ENCODE results near the gene BAZ2B. TPM values are rescaled to one million over a fixed set of nuclear protein-coding genes. Genes with fewer than 3 reads are reported as not detected.
A peak's percentile ranks its signal among the peaks of the same experiment; 100 is the strongest.

The BAZ2B gene
- total RNA-seq (100 to 1,000 TPM in 3 of 7 donors, 10 to 100 TPM in 4; 75.4 to 158 (median 95.7) TPM), polyA plus RNA-seq (1 to 10 TPM; 5.6 to 8.6 (median 7.1) TPM)
- long read RNA-seq, donor 1, partial matches to known transcripts = 8 of 8 reads
- long read RNA-seq, donor 1, other reads (novel, unspliced or antisense) = 0 of 8 reads
- long read RNA-seq, donor 2 = 0 reads

- peaks cover 0 to 76% (median 29%) of the 10 kb centered on the region in 6 donors for H3K4me1 ChIP-seq
- no peak for TF ChIP-seq POLR2A (IDR thresholded peaks at IDR 0.05)
- no peak for TF ChIP-seq CTCF (IDR thresholded peaks at IDR 0.05 in 8 of 11, conservative IDR thresholded peaks at IDR 0.05 in 3 of 11)
- peak in 1 of 3 donors; percentile 45 for TF ChIP-seq POLR2AphosphoS5 (IDR thresholded peaks at IDR 0.05)
- no peaks in the 10 kb centered on the region for H3K9me3 ChIP-seq
- peak within 1 kb of the TSS; percentile 76 to 98 (median 96) for H3K27ac ChIP-seq
- no peak for DNase-seq
- peaks cover 0 to 8% (median 0%) of the 10 kb centered on the region in 7 donors for H3K27me3 ChIP-seq (replicated peaks in 1 of 7)
- intact Hi-C loops (cut with DNase I; ENCODE audit: low total_unique reads) = no loop called here
- no peaks in the 10 kb centered on the region for H3K36me3 ChIP-seq
- peak within 1 kb of the TSS; percentile 47 to 77 (median 57) for H3K4me3 ChIP-seq
- WGBS, 5 donors = 3 to 12% (median 6%) methylated on average over 6 of the region's 6 CpGs
These were observed at the start of gene BAZ2B for GRCh38 chr2:159616286-159616701. Gene BAZ2B, minus strand, starts transcription at chr2:159616548. Its CDS starts 137,829 bp downstream, at chr2:159478719.

GRCh38 chr2:159661286-159661685 lies 44.9 kb upstream of the BAZ2B start:
- Histone ChIP-seq H3K27ac (no peak overlapping the region), H3K36me3 (peaks cover 0 to under 1% (median 0%) of the 10 kb centered on the region in 6 donors), H3K27me3 (replicated peaks in 1 of 7) (no peaks in the 10 kb centered on the region), H3K4me1 (no peaks in the 10 kb centered on the region), H3K4me3 (no peak overlapping the region), H3K9me3 (peaks cover 0 to 13% (median 4%) of the 10 kb centered on the region in 8 donors)
- intact Hi-C loops (cut with DNase I; ENCODE audit: low total_unique reads) = no loop called here
- TF ChIP-seq POLR2A (IDR thresholded peaks at IDR 0.05) (no peak), POLR2AphosphoS5 (IDR thresholded peaks at IDR 0.05) (no peak), CTCF (IDR thresholded peaks at IDR 0.05 in 8 of 11, conservative IDR thresholded peaks at IDR 0.05 in 3 of 11) (no peak)
- DNase-seq = no peak

GRCh38 chr2:159658881-159659873 lies 42.8 kb upstream of the BAZ2B start:
- H3K4me1 ChIP-seq = no peaks in the 10 kb centered on the region
- H3K27me3 ChIP-seq (replicated peaks in 1 of 7) = no peaks in the 10 kb centered on the region
- intact Hi-C loops (cut with DNase I; ENCODE audit: low total_unique reads) = no loop called here
- no peak for TF ChIP-seq CTCF (IDR thresholded peaks at IDR 0.05 in 8 of 11, conservative IDR thresholded peaks at IDR 0.05 in 3 of 11)
- peak in 1 of 3 donors; percentile 16 for TF ChIP-seq POLR2AphosphoS5 (IDR thresholded peaks at IDR 0.05)
- no peak for TF ChIP-seq POLR2A (IDR thresholded peaks at IDR 0.05)
- no peaks in the 10 kb centered on the region for H3K36me3 ChIP-seq
- peaks cover 0 to 31% (median 24%) of the 10 kb centered on the region in 8 donors for H3K9me3 ChIP-seq
- no peak for DNase-seq
- peak overlapping the region in 2 of 8 donors; percentile 22 for H3K27ac ChIP-seq
- WGBS, 5 donors = 65 to 90% (median 74%) methylated on average over 6 of the region's 6 CpGs
- no peak overlapping the region for H3K4me3 ChIP-seq

GRCh38 chr2:159653962-159654361 lies 37.6 kb upstream of the BAZ2B start:
- no peak overlapping the region for H3K27ac ChIP-seq
- peaks cover 0 to 31% (median 25%) of the 10 kb centered on the region in 8 donors for H3K9me3 ChIP-seq
- WGBS, 5 donors = 71 to 96% (median 87%) methylated on average over 2 of the region's 2 CpGs
- TF ChIP-seq POLR2AphosphoS5 (IDR thresholded peaks at IDR 0.05) (no peak), CTCF (IDR thresholded peaks at IDR 0.05 in 8 of 11, conservative IDR thresholded peaks at IDR 0.05 in 3 of 11) (no peak), POLR2A (IDR thresholded peaks at IDR 0.05) (no peak)
- DNase-seq = no peak
- H3K4me3 ChIP-seq = no peak overlapping the region
- no peaks in the 10 kb centered on the region for H3K36me3 ChIP-seq
- no peaks in the 10 kb centered on the region for H3K27me3 ChIP-seq (replicated peaks in 1 of 7)
- intact Hi-C loops (cut with DNase I; ENCODE audit: low total_unique reads) = no loop called here
- H3K4me1 ChIP-seq = no peaks in the 10 kb centered on the region
